NCI-H2081 treated with DMSO at 0.1 percent for 48 hours (cell line): Measurements from ENCODE around the gene C15orf40.
"Not testable (repeated sequence)": the region's sequence is repeated elsewhere in the genome, so short reads cannot be mapped to it uniquely, and the experiment has no call there.

Source experiments
- DNase-seq: peaks from one replicate; lab custom pipeline; 2025; lab: John Stamatoyannopoulos, UW

C15orf40 gene

GRCh38 chr15:82951472-82952157, 59.8 kb downstream of the C15orf40 start:
- DNase-seq: no peak

- no peak for DNase-seq
These were observed 60.6 kb downstream of the C15orf40 start for GRCh38 chr15:82950746-82951370.

GRCh38 chr15:82950295-82950694, 61.1 kb downstream of the C15orf40 start:
- DNase-seq: no peak

GRCh38 chr15:82946155-82946701, 65.2 kb downstream of the C15orf40 start:
- no peak for DNase-seq

GRCh38 chr15:82945326-82945725, 66.1 kb downstream of the C15orf40 start:
- DNase-seq: no peak

GRCh38 chr15:82944821-82945220, 66.6 kb downstream of the C15orf40 start:
- no peak for DNase-seq

- DNase-seq: no peak
These were observed 67.4 kb downstream of the C15orf40 start for GRCh38 chr15:82944056-82944455.

GRCh38 chr15:82943176-82943575, 68.3 kb downstream of the C15orf40 start:
- no peak for DNase-seq

GRCh38 chr15:82942691-82943090, 68.7 kb downstream of the C15orf40 start:
- no peak for DNase-seq

- not testable (repeated sequence) for DNase-seq
These were observed 71.8 kb downstream of the C15orf40 start for GRCh38 chr15:82939678-82940077.
